SKM-1 treated with dmso at 0.1 percent for 144 hours (cell line): ENCODE results near the gene KDM4C.
"Not testable (repeated sequence)": the region's sequence is repeated elsewhere in the genome, so short reads cannot be mapped to it uniquely, and the experiment has no call there.

Experiments
- DNase-seq: peaks from one replicate; lab custom pipeline; 2025; ENCODE audit not compliant: unreplicated experiment; lab: John Stamatoyannopoulos, UW

Gene KDM4C

DNA sequence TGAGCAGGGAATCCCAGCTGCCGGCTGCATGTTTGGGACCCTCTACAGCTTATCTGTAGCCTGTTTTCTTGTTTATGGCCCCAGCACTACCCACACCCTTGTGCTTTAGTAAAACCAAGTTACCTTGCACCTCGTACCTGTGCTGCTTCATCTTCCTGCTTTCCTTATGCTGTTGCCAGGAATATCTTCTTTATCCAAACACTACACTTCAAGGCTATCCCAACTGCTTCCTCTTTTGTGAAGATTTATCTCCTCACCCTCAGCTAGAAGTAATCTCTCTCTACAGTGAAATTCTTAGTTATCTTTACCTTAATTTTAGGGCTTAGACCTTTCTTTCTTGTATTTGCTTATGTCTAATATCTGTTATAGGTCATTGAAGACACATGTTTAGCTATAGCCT, 171.1 kb downstream of the KDM4C start:
- no peak for DNase-seq

DNA sequence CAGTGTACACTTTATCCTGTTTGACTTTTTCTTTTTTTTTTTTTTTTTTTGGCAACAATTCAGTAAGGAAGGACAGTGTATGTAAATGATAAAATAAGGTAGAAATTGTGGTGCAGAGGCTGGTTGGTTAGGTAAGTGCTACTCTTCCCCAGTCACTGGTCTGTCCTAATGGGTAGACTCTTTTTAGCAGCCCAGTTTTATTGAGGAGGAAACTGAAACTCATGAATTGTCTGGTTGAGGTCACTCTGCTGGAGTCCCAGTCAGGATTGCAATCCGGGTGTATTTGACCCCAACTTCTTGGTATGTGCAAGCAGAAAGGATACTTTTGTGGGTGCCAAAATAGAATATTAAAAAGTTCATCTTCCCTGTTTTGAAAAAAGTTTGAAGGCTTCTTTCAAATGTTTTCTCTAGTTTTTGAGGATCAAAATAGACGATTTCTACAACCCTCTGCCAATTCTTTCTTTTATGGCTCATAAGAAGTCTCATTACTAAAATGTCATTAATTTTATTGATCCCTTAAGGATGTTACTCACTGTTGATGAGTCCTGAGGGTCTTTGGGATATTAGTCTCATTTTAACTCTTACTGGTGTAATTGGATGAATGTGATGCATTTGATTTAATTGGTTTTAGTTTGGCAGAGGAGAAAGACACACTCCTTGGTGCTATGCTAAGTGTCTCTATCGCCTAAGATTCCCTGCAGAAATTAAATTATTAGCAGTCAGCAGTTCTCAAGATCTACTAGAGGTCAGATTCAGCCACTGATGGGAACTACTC, 171.9 kb downstream of the KDM4C start:
- no peak for DNase-seq

DNA sequence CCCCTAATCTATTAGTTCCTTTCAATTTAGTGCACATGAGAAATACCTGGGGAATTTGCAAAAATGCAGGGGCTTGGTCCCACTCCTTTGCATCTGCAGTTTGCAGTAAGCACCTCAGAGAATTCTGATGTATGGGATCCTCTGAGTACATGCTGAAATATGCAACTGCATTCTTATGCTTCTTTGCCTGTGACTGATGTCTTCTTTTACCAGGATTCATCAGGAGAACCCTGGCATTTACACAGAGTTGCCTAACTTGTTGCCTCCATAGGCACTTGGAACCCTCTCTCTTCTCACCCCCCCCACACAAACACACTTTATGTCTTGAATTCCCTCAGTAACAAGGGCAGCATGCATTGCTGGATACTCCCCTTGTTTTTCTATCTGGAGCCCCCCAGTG, 173.1 kb downstream of the KDM4C start:
- DNase-seq: no peak

DNA sequence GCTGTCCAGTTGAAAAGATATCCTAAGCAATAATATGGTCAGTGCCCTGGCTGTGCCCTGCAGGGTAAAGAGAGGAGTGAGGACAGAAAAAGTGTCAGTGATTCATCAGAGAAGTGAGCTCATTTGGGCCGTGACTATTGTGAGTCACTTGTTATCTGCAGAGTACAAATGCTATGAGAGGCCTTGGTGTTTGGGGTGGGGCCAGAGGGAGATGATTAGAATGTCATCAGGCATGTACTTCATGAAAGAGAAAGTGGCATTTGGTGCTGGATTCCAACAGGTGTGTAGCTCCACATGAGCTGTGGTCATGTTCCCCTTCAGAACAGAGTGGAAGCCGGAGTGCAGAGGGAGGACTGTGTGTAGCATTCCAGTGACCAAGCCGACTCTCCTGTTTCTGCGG, 174.1 kb downstream of the KDM4C start:
- DNase-seq: no peak

DNA sequence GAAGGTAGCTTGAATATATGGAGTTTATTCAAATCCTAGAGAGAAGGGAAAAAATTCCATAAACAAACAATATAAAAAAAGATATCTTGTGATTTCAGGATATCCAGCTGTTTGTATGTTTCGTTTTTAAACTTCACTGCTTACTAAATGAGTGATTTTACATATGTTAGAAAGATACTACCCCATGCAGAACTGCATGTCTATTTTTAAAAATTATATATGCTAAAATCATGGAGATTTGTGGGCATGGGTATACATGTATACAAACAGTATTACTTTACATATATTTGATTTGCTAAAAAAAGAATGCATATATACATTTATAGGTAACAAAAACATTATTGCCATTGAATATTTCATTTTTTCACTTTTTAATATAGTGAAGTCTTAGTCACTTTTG, 178.3 kb downstream of the KDM4C start:
- DNase-seq: no peak

DNA sequence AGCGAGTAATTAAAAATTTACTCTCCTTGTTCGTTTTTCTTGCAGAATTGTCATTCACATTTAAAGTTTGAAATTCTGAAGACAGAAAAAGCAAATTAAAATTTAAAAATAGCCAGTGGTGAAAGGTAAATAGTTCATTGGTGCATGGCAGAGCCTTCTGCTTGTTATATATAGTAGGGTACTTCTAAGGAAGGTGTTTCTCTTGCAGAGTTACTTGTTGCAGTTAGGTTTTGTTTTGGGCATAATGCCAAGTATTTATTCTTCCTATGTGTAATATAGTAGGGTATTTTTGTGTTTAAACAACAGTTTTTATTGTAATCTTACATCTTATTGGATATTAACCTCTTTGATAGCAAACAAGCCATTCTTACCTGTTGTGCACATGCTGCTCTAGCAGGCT, 179.4 kb downstream of the KDM4C start:
- DNase-seq: no peak

DNA sequence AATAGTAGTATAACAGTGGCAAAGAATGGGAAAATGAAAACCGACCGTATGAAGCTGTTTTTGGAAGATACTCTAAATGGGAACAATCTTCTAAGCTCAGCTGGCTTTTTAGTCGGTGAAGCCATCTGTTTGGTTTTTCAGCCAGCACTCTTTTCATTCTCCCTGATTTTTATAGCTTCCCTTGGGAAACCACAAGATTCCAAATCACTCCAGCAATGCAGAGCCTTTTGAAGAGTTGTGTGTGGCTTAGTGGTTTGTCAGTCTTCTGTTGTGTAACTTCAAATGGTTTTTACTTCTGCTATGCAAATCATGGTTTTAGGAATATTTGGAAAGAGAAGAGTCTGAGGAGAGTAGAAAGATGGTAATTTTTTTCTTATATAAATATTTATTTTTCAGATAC, 180.7 kb downstream of the KDM4C start:
- no peak for DNase-seq

DNA sequence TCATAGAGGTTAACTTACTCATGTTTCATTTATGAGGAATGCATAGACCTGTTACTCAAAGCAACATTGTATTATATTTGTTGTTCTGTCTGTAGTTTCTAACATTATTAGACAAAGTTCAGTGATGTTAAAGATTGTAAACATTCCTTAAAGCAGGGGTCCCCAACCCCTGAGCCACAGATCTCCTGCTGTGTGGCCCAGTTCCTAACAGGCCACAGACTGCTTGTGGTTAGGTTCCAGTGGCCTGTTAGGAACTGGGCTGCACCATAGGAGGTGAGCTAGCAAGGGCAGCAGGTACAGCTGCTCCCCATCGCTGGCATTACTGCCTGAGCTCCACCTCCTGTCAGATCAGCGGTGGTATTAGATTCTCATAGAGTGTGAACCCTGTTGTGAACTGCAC, 181.1 kb downstream of the KDM4C start:
- no peak for DNase-seq

DNA sequence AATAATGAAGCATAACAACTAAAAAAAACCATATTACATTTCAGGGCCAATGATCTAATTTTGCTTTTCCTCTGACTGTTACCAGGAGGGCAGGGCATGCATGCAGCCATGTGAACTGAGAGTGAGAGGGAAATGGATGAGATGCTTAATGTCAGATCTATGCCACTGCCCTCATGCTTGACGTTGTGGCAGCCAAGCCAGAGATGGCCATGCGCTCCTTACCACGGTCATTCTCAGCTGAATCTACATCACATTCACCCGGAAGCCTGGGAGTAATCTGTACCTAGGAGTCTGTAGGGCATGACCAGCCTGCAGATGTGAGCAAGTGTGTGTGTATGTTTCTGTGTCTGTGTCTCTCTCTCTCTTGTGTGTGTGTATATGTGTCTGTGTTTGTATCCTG, 183.7 kb downstream of the KDM4C start:
- no peak for DNase-seq

DNA sequence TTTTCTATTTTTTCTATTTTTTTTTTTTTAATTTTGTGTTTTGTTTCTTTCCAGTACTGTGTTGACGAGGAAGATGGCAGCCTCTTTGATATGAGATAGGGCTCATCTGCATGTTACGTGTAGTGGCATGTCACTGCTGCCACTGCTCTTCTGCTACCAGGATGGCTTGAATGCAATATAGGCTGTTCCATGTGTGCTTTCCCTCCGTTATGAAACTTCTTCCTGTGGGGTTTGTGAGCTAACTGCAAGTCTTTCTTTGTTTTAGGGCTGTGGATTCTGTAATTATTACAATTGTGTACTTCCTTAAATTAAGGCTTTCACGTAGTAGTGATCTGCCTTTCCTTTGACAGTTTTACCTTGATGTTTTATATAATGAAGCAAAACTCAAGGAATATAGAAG, 184.6 kb downstream of the KDM4C start:
- peak; percentile 17 for DNase-seq

DNA sequence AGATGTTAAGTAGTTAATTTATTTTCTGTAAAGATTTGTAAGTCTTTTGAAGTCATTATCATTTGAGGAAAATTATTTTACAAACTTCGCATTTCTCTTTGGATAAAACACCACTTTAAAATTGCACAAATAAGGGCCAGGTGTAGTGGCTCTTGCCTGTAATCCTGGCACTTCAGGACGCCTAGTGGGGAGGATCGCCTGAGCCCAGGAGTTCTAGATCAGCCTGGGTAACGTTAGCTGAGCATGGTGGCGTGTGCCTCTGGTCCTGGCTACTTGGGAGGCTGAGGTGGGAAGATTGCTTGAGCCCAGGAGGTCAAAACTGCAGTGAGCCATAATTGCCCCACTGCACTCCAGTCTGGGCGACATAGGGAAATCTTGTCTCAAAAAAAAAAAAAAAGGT, 185.5 kb downstream of the KDM4C start:
- no peak for DNase-seq

DNA sequence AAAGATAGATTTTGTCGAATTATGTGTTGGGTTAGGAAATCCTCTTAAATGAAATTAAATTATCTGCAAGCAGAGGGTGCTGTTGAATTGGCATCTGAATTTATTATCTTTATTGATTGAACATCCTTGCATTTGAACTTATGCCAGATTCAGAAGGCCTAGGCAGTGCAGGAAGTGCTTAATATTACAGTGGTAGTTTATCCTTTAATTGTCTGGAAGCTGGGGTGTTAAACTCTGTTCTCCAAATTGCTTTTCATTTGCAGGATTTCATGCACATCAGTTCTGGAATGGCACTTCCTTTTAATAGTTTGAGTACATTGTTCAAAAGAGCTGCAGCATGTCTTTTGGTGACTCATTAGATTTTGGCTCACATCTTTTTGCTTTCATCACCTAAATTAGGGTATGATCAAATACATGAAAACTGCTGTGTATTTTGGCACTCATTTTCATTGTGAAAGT, 186.3 kb downstream of the KDM4C start:
- DNase-seq: no peak

DNA sequence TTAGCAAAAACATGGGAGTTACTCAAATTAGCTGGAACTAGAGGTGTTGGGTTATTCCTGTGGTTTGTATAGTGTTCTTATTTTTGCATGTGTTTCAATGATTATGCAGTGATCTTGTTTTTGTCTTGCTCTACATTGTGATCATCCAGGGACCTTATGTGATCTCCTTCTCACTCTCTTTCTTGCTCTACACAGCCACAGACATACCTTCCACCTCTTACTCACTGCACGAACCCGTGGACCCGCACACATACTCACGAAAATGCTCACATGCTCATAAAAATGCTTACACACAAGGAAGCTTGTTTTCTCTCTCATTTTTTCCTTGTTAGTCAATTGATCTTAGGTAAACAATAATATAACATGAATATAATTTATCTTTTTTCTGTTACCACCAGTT, 187.1 kb downstream of the KDM4C start:
- no peak for DNase-seq

DNA sequence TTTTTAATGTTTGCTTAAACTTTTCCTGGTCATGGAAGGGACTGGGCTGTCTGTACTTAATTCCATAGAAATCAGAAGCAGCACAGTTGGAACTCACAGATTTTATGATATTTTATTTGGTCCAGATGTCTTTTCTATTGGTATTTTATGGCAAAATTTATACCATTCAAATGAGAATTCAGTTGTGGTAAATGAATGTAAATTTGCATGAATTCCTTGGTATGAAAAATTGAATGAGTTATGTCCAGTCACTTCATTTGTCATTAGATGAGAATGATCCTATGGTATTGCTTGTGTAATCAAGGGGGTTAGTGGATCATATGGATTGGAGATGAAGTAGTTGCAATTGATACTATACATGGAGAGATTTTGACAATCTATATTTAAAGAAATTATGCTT, 188.0 kb downstream of the KDM4C start:
- no peak for DNase-seq

DNA sequence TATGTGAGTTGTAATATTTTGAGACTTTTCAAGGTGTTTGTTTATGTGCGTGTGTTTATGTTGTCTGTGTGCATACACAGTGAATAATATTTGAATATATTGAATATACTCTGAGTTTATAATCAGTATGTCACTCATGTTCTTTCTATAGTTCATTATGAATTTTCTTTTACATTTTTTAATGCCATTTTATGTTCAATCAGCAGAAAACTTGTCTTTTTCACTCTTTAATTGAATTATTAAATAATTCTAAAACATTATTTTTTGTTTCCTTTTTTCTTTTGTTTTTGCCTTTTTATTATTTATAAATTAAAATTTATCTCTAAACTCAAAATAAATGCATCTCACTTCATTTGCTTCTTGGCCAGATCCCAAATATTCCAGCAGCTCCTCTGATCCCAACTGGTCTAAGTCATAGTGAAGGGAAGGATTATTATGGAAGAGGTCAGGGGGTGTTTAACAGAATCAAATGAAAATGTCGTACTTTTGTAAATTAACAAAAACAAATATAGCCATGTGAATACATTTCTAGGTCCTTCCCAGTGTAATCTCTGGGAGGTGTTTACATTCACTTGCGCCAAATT, 188.9 kb downstream of the KDM4C start:
- DNase-seq: no peak

DNA sequence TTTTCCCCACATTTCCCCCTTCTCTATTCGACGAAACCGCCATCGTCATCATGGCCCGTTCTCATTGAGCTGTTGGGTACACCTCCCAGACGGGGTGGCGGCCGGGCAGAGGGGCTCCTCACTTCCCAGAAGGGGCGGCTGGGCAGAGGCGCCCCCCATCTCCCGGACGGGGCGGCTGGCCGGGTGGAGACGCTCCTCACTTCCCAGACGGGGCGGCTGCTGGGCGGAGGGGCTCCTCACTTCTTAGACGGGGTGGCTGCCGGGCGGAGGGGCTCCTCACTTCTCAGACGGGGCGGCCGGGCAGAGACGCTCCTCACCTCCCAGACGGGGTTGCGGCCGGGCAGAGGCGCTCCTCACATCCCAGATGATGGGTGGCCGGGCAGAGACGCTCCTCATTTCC, 191.1 kb downstream of the KDM4C start:
- DNase-seq: not testable (repeated sequence)

DNA sequence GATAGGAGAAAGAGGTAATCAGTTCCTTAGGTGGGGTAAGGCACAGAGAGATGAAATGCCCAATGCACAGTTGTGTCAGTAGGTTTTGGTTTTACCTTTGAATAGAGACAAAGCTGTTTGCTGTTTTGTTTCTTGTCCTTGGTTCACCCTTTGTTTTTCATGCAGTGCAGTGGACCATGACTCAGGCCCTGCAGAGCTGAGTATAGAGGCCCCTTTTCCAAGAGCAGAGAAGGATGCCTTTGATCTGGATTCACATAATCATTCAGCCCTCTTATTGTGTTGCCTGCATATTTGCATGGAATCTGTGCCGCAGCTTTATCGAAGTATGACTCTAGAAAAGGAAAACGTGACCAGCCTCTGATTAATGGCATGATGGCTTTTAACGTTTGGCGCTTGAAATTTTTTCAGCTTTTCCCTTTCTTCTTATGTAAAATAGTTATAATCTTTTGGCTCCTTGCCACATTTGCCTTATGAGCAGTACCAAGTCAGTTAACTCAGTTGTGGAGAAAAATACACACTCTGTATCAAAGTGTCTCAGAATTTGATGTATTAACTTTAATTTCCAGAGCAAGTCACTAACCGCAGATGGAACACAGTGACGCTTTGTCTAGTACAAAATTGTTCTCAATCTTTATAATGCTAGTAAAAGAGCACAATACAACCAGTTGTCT, 197.6 kb downstream of the KDM4C start:
- DNase-seq: no peak

DNA sequence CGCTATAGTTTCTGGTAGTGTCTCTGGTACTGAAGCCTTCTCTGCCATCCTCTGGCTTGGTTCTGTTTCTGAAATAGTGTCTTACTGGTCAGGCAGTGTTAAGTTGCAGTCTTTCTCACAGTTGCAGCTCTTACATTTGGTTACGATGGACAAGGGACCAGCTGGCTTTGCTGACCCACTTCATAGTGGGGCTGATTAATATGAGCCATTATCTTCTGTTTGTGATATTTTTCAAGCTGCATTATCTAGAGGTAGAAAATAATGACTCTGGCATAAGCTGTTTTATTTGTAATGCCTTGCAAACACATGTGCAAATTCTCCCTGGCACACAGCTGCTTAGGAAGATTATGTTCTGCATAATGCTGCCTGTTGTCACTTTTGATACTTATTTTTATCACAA, 199.1 kb downstream of the KDM4C start:
- no peak for DNase-seq

DNA sequence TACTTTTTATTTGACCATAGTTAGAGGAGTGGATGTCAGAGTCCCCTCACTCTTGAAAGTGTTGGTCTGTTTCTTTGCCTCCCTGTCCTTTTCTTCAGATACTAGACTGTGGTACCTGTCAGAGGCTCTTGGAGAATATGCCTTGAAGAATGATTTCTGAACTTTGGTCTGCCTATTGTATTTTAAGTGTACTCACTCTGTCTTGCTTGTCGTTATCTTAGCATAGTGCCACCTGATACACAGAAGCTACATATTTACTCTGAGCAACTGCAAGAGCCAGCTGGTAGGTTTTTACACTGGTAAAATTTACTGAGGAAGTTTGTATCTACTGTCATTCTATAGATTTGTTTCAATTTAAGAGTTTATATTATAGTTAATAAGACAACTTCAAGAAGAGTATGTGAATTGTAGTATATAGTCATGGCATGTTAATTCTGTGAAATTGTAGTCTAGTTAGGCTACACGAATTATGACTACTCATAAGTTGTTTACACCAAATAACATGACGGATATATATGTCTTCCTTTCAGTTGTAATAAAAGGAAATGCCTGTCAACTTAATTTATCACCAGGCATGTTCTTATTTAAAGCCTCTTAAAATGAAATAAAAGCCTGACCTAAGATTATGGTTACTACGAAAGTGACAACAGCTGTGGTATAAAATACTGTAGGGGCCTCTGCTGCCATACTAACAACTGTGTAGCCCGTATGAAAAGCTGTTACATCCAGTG, 201.7 kb downstream of the KDM4C start:
- no peak for DNase-seq

DNA sequence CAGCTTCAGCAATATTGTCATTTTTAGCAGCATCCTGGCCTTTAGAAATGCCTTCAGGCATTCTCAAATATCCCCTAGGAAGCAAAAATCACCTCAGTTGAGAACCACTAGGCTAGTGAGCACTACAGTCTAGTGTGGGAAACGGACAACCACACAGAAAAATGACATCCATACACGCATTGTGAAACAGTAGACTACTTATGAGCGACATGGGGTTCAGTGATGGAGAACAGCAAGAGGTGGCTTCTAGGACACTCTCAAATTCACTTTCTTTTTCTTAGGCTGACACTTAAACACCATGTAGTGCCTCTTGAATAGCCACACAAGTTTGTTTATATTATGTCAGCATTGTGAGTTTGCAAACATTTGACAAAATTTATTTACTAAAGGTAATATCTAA, 203.0 kb downstream of the KDM4C start:
- no peak for DNase-seq

DNA sequence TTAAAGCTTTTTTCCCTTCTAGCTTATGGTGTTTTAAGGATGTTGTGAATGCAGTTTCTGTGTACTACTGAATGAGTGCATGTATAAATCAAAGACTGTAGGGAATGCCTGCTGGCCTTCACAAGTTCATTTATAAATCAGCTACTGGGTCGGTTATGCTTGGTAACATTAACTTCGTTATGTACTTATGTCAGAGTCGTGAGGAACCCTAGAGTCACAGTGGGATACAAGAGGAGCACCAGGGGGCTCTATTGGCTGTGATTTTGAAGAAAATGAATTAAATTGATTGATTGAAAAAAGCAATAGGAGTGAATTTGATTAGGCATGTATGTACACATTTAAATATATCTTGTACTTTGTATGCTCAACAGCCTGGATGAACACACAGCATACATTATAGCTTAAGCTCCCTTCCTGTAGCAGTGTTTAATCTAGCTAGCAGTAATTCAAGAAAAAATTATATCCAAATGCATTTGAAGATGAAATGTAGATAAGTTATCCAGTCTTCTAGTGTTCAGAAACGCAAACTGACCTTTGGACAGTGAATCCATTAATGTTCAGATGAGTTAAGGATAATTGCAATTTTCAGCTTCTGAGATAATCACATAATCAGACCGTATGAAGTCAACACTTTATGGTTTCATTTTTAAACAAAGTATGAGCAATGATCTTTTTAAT, 204.2 kb downstream of the KDM4C start:
- no peak for DNase-seq
